ENCODE results near the gene INPP5B. TPM values are rescaled to one million over a fixed set of nuclear protein-coding genes. Genes with fewer than 3 reads are reported as not detected.

Gene INPP5B
- total and polyA plus RNA-seq, 10 of the 15 experiments (the other 5 are each of a cell fraction or from before 2014, with no cell fraction given): 10.9 to 54.4 (median 26.9) TPM

DNA sequence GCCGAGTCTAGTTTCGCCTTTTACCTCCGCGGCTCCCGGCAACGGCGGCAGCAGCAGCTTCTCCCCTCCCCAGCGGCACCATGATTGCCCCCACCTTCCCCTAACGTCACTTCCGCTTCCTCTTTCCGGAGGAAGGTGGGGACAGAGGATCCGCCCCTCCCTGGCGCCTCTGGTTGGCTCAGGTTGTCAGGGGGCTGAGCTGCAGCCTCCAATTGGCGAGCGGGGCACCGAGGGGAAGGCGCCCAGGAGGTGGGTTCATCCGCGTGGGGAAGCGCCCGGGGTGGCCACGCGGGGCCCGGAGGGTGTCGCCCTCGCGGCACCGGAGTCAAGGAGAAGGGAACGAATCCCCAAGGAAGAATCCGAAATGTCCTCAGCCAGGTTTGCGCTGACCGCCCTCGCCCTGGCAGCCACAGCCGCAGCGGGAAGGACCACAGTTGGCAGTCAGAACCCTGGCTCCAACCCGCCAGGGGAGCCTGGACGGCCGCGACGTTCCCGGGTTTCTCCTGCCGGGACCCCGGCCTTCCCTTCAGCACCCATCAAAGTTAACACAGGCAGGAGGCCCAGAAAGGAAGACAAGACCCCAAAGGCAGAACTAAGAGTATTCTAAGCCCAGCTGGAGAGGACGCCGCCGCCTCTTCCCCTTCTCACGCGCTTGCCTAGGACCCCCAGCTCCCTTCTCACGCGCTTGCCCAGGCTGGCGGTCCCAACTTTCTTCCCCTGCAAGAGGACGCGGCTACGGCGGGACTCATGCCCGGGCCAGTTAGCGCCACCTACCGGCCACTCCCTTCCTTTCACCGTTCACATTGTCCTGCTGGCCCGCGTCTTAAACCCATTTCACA lies 87.1 kb downstream of the INPP5B start, which contains the start of gene MTF1 (continued):
- TF ChIP-seq CREB1 (IDR thresholded peaks at IDR 0.05; ENCODE audit: low read depth) (peak; percentile 97), IKZF2 (IDR thresholded peaks at IDR 0.05) (peak; percentile 83 to 85), SUPT20H (IDR thresholded peaks at IDR 0.05; ENCODE audit: borderline replicate concordance, control insufficient read depth, low read depth, low read length) (no peak), SIX5 (IDR thresholded peaks at IDR 0.05; ENCODE audit: low read depth, low read length, severe bottlenecking) (peak; percentile 40), RFX5 (IDR thresholded peaks at IDR 0.05; ENCODE audit: low read depth, low read length) (0 out of 2 replicates have a peak, but pooled peaks have one; percentile 18), SRF (IDR thresholded peaks at IDR 0.05; ENCODE audit: low read depth in 2 of 2, low read length in 2 of 2) (no peak), TBL1XR1 (IDR thresholded peaks at IDR 0.05; ENCODE audit: low read depth, low read length) (no peak), FOS (IDR thresholded peaks at IDR 0.05; ENCODE audit: borderline replicate concordance, extremely low read depth, insufficient read length) (peak; percentile 22), LARP7 (IDR thresholded peaks at IDR 0.05) (0 out of 2 replicates have a peak, but pooled peaks have one; percentile 36), EGR1 (IDR thresholded peaks at IDR 0.05; ENCODE audit: borderline replicate concordance in 1 of 2, low read depth in 2 of 2, low read length in 2 of 2) (0 out of 3 replicates have a peak, but pooled peaks of 1 of the 2 experiments have one; percentile 2), TAF1 (IDR thresholded peaks at IDR 0.05; ENCODE audit: borderline replicate concordance, low read depth, low read length) (peak; percentile 87; the same call in 1 of the 2 replicates), GATAD2B (conservative IDR thresholded peaks at IDR 0.05; ENCODE audit: low read depth) (peak; percentile 71; the same call in 1 of the 2 replicates), SPI1 (IDR thresholded peaks at IDR 0.05; ENCODE audit: borderline replicate concordance, insufficient read depth, low read depth, low read length) (peak; percentile 80)
- TF ChIP-seq, protein P1, sequence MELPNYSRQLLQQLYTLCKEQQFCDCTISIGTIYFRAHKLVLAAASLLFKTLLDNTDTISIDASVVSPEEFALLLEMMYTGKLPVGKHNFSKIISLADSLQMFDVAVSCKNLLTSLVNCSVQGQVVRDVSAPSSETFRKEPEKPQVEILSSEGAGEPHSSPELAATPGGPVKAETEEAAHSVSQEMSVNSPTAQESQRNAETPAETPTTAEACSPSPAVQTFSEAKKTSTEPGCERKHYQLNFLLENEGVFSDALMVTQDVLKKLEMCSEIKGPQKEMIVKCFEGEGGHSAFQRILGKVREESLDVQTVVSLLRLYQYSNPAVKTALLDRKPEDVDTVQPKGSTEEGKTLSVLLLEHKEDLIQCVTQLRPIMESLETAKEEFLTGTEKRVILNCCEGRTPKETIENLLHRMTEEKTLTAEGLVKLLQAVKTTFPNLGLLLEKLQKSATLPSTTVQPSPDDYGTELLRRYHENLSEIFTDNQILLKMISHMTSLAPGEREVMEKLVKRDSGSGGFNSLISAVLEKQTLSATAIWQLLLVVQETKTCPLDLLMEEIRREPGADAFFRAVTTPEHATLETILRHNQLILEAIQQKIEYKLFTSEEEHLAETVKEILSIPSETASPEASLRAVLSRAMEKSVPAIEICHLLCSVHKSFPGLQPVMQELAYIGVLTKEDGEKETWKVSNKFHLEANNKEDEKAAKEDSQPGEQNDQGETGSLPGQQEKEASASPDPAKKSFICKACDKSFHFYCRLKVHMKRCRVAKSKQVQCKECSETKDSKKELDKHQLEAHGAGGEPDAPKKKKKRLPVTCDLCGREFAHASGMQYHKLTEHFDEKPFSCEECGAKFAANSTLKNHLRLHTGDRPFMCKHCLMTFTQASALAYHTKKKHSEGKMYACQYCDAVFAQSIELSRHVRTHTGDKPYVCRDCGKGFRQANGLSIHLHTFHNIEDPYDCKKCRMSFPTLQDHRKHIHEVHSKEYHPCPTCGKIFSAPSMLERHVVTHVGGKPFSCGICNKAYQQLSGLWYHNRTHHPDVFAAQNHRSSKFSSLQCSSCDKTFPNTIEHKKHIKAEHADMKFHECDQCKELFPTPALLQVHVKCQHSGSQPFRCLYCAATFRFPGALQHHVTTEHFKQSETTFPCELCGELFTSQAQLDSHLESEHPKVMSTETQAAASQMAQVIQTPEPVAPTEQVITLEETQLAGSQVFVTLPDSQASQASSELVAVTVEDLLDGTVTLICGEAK (IDR thresholded peaks at IDR 0.05; ENCODE audit: borderline replicate concordance): peak; percentile 96
- TF ChIP-seq, protein P2, sequence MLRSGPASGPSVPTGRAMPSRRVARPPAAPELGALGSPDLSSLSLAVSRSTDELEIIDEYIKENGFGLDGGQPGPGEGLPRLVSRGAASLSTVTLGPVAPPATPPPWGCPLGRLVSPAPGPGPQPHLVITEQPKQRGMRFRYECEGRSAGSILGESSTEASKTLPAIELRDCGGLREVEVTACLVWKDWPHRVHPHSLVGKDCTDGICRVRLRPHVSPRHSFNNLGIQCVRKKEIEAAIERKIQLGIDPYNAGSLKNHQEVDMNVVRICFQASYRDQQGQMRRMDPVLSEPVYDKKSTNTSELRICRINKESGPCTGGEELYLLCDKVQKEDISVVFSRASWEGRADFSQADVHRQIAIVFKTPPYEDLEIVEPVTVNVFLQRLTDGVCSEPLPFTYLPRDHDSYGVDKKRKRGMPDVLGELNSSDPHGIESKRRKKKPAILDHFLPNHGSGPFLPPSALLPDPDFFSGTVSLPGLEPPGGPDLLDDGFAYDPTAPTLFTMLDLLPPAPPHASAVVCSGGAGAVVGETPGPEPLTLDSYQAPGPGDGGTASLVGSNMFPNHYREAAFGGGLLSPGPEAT (IDR thresholded peaks at IDR 0.05; ENCODE audit: low read depth): peak; percentile 72
- TF ChIP-seq, protein P3, sequence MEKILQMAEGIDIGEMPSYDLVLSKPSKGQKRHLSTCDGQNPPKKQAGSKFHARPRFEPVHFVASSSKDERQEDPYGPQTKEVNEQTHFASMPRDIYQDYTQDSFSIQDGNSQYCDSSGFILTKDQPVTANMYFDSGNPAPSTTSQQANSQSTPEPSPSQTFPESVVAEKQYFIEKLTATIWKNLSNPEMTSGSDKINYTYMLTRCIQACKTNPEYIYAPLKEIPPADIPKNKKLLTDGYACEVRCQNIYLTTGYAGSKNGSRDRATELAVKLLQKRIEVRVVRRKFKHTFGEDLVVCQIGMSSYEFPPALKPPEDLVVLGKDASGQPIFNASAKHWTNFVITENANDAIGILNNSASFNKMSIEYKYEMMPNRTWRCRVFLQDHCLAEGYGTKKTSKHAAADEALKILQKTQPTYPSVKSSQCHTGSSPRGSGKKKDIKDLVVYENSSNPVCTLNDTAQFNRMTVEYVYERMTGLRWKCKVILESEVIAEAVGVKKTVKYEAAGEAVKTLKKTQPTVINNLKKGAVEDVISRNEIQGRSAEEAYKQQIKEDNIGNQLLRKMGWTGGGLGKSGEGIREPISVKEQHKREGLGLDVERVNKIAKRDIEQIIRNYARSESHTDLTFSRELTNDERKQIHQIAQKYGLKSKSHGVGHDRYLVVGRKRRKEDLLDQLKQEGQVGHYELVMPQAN (conservative IDR thresholded peaks at IDR 0.05): peak; percentile 91
- TF ChIP-seq, protein P4, sequence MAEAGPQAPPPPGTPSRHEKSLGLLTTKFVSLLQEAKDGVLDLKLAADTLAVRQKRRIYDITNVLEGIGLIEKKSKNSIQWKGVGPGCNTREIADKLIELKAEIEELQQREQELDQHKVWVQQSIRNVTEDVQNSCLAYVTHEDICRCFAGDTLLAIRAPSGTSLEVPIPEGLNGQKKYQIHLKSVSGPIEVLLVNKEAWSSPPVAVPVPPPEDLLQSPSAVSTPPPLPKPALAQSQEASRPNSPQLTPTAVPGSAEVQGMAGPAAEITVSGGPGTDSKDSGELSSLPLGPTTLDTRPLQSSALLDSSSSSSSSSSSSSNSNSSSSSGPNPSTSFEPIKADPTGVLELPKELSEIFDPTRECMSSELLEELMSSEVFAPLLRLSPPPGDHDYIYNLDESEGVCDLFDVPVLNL (IDR thresholded peaks at IDR 0.05; ENCODE audit: low read depth, low read length): no peak
- TF ChIP-seq, protein P5, sequence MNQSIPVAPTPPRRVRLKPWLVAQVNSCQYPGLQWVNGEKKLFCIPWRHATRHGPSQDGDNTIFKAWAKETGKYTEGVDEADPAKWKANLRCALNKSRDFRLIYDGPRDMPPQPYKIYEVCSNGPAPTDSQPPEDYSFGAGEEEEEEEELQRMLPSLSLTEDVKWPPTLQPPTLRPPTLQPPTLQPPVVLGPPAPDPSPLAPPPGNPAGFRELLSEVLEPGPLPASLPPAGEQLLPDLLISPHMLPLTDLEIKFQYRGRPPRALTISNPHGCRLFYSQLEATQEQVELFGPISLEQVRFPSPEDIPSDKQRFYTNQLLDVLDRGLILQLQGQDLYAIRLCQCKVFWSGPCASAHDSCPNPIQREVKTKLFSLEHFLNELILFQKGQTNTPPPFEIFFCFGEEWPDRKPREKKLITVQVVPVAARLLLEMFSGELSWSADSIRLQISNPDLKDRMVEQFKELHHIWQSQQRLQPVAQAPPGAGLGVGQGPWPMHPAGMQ (IDR thresholded peaks at IDR 0.05; ENCODE audit: borderline replicate concordance): no peak
